Lower leg skin (tissue), 3 donors: ENCODE results near the gene ARHGAP21.

Experiments
- CTCF ChIP-seq, 3 donors: fragments of 450-650 bp; IDR thresholded peaks; one replicate each; pipeline ENCODE4 v1.5.1; 2016; ENCODE audit warnings: antibody characterized with exemption in 3 of 3, mild to moderate bottlenecking in 3 of 3, moderate library complexity in 2 of 3
- POLR2A ChIP-seq, 2 donors: fragments of 450-650 bp; IDR thresholded peaks; one replicate each; pipeline ENCODE4 v1.6.1; 2016 to 2017; ENCODE audit warnings: antibody characterized with exemption in 2 of 2, mild to moderate bottlenecking in 1 of 2, moderate library complexity in 1 of 2

- TF ChIP-seq CTCF (IDR thresholded peaks at IDR 0.05), result no peak
- TF ChIP-seq POLR2A (IDR thresholded peaks at IDR 0.05), result no peak
Observed at GRCh38 chr10:24708081-24708480, 15.6 kb downstream of the ARHGAP21 start.
